ENCODE results near the gene RAP2A.
A peak's percentile ranks its signal among the peaks of the same experiment; 100 is the strongest.

RAP2A gene

GRCh38 chr13:97456047-97456446, 22.1 kb downstream of the RAP2A start:
- Histone ChIP-seq H4K20me1 (ENCODE audit: insufficient read depth, low read length) (no peaks in the 10 kb centered on the region), H3K36me3 (ENCODE audit: insufficient read depth, low read length) (peaks cover 22% of the 10 kb centered on the region), H3K9ac (ENCODE audit: low read depth, low read length) (no peak overlapping the region), H3K4me3 (ENCODE audit: low read depth in 1 of 2, low read length in 2 of 2) (no peak overlapping the region), H3K27ac (ENCODE audit: low read length) (no peak overlapping the region), H3K27me3 (ENCODE audit: insufficient read depth, low read length, poor library complexity) (no peaks in the 10 kb centered on the region), H3K9me3 (ENCODE audit: insufficient read depth, low read length, severe bottlenecking) (peaks cover 10% of the 10 kb centered on the region), H3K4me1 (ENCODE audit: insufficient read depth, low read length) (peaks cover 12% of the 10 kb centered on the region), H3K4me2 (ENCODE audit: insufficient read depth, low read length) (no peak overlapping the region), H3K79me2 (ENCODE audit: insufficient read depth, low read length) (peaks cover 36% of the 10 kb centered on the region), H2AFZ (ENCODE audit: low read depth, low read length) (no peak overlapping the region)
- no peak for ATAC-seq (ENCODE audit: insufficient read depth, low read depth)
- DNase-seq = no peak
- TF ChIP-seq EZH2 (IDR thresholded peaks at IDR 0.05; ENCODE audit: borderline replicate concordance, low read depth, low read length, severe bottlenecking) (no peak), CTCF (IDR thresholded peaks at IDR 0.05; ENCODE audit: borderline replicate concordance, extremely low read depth, low read length, poor library complexity, severe bottlenecking) (no peak)

DNA sequence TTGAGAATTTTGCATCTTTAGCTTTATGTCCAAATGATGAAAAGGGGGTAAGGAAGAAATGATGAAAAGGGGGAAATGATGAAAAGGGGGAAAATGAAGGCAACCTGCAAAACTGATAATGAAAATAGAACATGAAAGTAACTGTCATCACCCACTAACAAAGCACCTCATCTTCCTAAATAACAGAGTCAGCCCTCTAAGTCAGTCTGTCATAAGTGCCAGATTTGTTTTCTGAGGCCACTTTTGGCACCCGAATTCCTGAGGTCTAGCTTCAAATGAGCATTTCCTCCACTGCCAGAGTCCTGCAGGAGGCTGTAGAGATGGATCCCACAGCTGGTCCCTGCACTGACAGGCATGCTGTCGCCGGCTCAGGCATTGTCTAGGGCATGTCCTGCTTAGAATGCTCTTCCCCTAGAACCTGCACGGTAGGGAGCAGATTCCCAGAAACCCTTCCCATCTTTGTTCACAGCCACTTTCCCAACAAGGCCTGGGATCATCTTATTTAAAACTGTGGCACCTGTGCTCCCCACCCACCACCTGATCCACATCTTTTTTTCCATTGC, 25.3 kb downstream of the RAP2A start:
- H3K4me2 ChIP-seq (ENCODE audit: insufficient read depth, low read length) = no peak overlapping the region
- peaks cover 14% of the 10 kb centered on the region for H3K36me3 ChIP-seq (ENCODE audit: insufficient read depth, low read length)

GRCh38 chr13:97460004-97460775, 26.2 kb downstream of the RAP2A start:
- ATAC-seq (ENCODE audit: insufficient read depth, low read depth) (peak; percentile 20; the same call in 2 of the 3 replicates), DNase-seq (no peak)
- H3K27me3 ChIP-seq (ENCODE audit: insufficient read depth, low read length, poor library complexity) = no peaks in the 10 kb centered on the region
- H3K27ac ChIP-seq (ENCODE audit: low read length) = no peak overlapping the region
- no peak overlapping the region for H3K9ac ChIP-seq (ENCODE audit: low read depth, low read length)
- H3K4me3 ChIP-seq (ENCODE audit: low read depth in 1 of 2, low read length in 2 of 2) = no peak overlapping the region
- peaks cover 17% of the 10 kb centered on the region for H3K4me1 ChIP-seq (ENCODE audit: insufficient read depth, low read length)
- H2AFZ ChIP-seq (ENCODE audit: low read depth, low read length) = no peak overlapping the region
- TF ChIP-seq CTCF (IDR thresholded peaks at IDR 0.05; ENCODE audit: borderline replicate concordance, extremely low read depth, low read length, poor library complexity, severe bottlenecking) (no peak), EZH2 (IDR thresholded peaks at IDR 0.05; ENCODE audit: borderline replicate concordance, low read depth, low read length, severe bottlenecking) (no peak)
- H3K79me2 ChIP-seq (ENCODE audit: insufficient read depth, low read length) = peaks cover 23% of the 10 kb centered on the region
- H4K20me1 ChIP-seq (ENCODE audit: insufficient read depth, low read length) = peaks cover 3% of the 10 kb centered on the region; the same call in 1 of the 2 replicates
- H3K36me3 ChIP-seq (ENCODE audit: insufficient read depth, low read length) = peaks cover 21% of the 10 kb centered on the region
- no peak overlapping the region for H3K4me2 ChIP-seq (ENCODE audit: insufficient read depth, low read length)
- H3K9me3 ChIP-seq (ENCODE audit: insufficient read depth, low read length, severe bottlenecking) = no peaks in the 10 kb centered on the region

More for the DNA sequence above, 25.3 kb downstream of the RAP2A start:
- peaks cover 28% of the 10 kb centered on the region for H3K79me2 ChIP-seq (ENCODE audit: insufficient read depth, low read length)
- no peak for TF ChIP-seq CTCF (IDR thresholded peaks at IDR 0.05; ENCODE audit: borderline replicate concordance, extremely low read depth, low read length, poor library complexity, severe bottlenecking)
- TF ChIP-seq EZH2 (IDR thresholded peaks at IDR 0.05; ENCODE audit: borderline replicate concordance, low read depth, low read length, severe bottlenecking) = no peak
- no peak overlapping the region for H3K4me3 ChIP-seq (ENCODE audit: low read depth in 1 of 2, low read length in 2 of 2)
- H3K27me3 ChIP-seq (ENCODE audit: insufficient read depth, low read length, poor library complexity) = no peaks in the 10 kb centered on the region
- peaks cover 17% of the 10 kb centered on the region for H3K4me1 ChIP-seq (ENCODE audit: insufficient read depth, low read length)
- peaks cover 5% of the 10 kb centered on the region for H3K9me3 ChIP-seq (ENCODE audit: insufficient read depth, low read length, severe bottlenecking)
- no peak for ATAC-seq (ENCODE audit: insufficient read depth, low read depth)
- H3K9ac ChIP-seq (ENCODE audit: low read depth, low read length) = no peak overlapping the region
- peaks cover 3% of the 10 kb centered on the region; the same call in 1 of the 2 replicates for H4K20me1 ChIP-seq (ENCODE audit: insufficient read depth, low read length)
- H2AFZ ChIP-seq (ENCODE audit: low read depth, low read length) = no peak overlapping the region
- no peak overlapping the region for H3K27ac ChIP-seq (ENCODE audit: low read length)
- no peak for DNase-seq

All from DND-41 (cell line).